SU-DHL-6 (cell line): ENCODE measurements around the gene DAPK1.

Experiments
- EZH2phosphoT487 ChIP-seq: fragments of 200-600 bp; sonication (generic), shearing (Covaris generic); conservative IDR thresholded peaks from 2 replicates; pipeline ENCODE4 v1.6.1; 2018; ENCODE audit warnings: mild to moderate bottlenecking, antibody characterized with exemption, low read length, moderate library complexity, mixed read lengths
- TF ChIP-seq, protein P1 (sequence below): fragments of 200-600 bp; sonication (generic); IDR thresholded peaks from one replicate; pipeline ENCODE4 v1.5.1; 2017; ENCODE audit warnings: antibody characterized with exemption, mild to moderate bottlenecking, low read length, moderate library complexity; ENCODE audit not compliant: insufficient read depth, poor library complexity, severe bottlenecking

DNA sequence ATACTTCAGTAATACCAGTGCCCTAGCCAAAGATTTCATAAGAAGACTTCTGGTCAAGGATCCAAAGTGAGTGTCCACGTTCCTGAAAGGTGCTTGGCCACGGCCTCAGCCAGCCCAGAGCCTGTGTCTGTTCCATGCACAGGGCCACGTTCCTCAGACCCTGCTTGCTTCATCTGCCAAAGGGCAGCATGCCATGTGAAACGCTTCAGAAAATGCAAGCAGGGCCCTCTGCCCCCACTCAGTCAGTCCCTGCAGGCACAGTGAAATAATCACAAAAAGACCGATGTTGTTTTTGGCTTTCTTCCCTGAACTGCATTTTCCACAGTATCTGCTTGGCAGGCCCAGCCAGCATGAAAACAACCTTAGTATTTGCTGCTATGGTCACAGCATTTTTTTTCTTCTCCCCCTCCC, 142.7 kb downstream of the DAPK1 start:
- TF ChIP-seq, protein P1, sequence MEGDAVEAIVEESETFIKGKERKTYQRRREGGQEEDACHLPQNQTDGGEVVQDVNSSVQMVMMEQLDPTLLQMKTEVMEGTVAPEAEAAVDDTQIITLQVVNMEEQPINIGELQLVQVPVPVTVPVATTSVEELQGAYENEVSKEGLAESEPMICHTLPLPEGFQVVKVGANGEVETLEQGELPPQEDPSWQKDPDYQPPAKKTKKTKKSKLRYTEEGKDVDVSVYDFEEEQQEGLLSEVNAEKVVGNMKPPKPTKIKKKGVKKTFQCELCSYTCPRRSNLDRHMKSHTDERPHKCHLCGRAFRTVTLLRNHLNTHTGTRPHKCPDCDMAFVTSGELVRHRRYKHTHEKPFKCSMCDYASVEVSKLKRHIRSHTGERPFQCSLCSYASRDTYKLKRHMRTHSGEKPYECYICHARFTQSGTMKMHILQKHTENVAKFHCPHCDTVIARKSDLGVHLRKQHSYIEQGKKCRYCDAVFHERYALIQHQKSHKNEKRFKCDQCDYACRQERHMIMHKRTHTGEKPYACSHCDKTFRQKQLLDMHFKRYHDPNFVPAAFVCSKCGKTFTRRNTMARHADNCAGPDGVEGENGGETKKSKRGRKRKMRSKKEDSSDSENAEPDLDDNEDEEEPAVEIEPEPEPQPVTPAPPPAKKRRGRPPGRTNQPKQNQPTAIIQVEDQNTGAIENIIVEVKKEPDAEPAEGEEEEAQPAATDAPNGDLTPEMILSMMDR: no peak
- no peak for TF ChIP-seq EZH2phosphoT487
